RWPE1 (cell line): Measurements from ENCODE around the gene SHC1.

Experiments used
- CTCF ChIA-PET: fragments of 350-600 bp; sonication (Branson Sonifier 250); formaldehyde crosslinking; extraction: SDS; loops from one replicate; lab custom pipeline; 2021; lab: Yijun Ruan, JAX
- POLR2A ChIA-PET: fragments of 400-600 bp; formaldehyde crosslinking; extraction: SDS; loops from one replicate; lab custom pipeline; 2020; ENCODE audit warnings: antibody characterized with exemption; ENCODE audit not compliant: low non-redundant PET; lab: Yijun Ruan, JAX
- DNase-seq: peaks from one replicate; pipeline ENCODE4 v3.0.0; 2012; ENCODE audit warnings: low spot score
- H3K27ac ChIP-seq: fragments of 450-650 bp; 2 replicates; pipeline ENCODE4 v1.5.1; 2017
- CTCF ChIP-seq: fragments of 450-650 bp; conservative IDR thresholded peaks from 2 replicates; pipeline ENCODE4 v1.5.1; 2017; ENCODE audit warnings: low read depth, mild to moderate bottlenecking

Gene SHC1

GRCh38 chr1:154964359-154964758, 6.2 kb downstream of the SHC1 start:
- POLR2A ChIA-PET, result interaction anchor here (1.4 kb wide), 1 partner anchor 19 kb away, joined by 4 read pairs; the partner anchor contains the start of gene FLAD1
- peak overlapping the region; percentile 100 for H3K27ac ChIP-seq
- TF ChIP-seq CTCF, result no peak
- no peak for DNase-seq
- CTCF ChIA-PET, result interaction anchor here (0.7 to 1.2 kb wide), 3 partner anchors 80 to 100 kb away, joined by 3 to 4 read pairs (median 3); no protein-coding TSS in a partner anchor

GRCh38 chr1:154963643-154964042, 6.9 kb downstream of the SHC1 start:
- POLR2A ChIA-PET, result no interaction called here
- TF ChIP-seq CTCF, result no peak
- CTCF ChIA-PET, result interaction anchor here (0.7 to 1.1 kb wide), 2 partner anchors 54 to 98 kb away, joined by 3 to 4 read pairs; no protein-coding TSS in a partner anchor
- H3K27ac ChIP-seq, result peak overlapping the region; percentile 100
- no peak for DNase-seq

- CTCF ChIA-PET, result interaction anchor here (0.6 to 1.2 kb wide), 2 partner anchors 32 to 388 kb away, joined by 3 read pairs; no protein-coding TSS in a partner anchor
- H3K27ac ChIP-seq, result peak overlapping the region; percentile 100
- no peak for TF ChIP-seq CTCF
- POLR2A ChIA-PET, result interaction anchor here (2.4 kb wide), 1 partner anchor 9 kb away, joined by 24 read pairs; the partner anchor contains the start of gene SHC1
- no peak for DNase-seq
These were observed 7.7 kb downstream of the SHC1 start for GRCh38 chr1:154962795-154963330.

GRCh38 chr1:154962156-154962749, 8.3 kb downstream of the SHC1 start:
- no peak for TF ChIP-seq CTCF
- peak overlapping the region; percentile 100 for H3K27ac ChIP-seq
- ChIA-PET CTCF (interaction anchor here (0.6 to 2.0 kb wide), 4 partner anchors 19 to 388 kb away, joined by 3 to 8 read pairs (median 4); no protein-coding TSS in a partner anchor), POLR2A (interaction anchor here (0.6 to 2.4 kb wide), 2 partner anchors 9 to 328 kb away, joined by 3 to 24 read pairs; partner anchors contain the start of gene SHC1)
- DNase-seq, result no peak

- peak within 1 kb of the TSS; percentile 100 for H3K27ac ChIP-seq
- no peak for DNase-seq
- ChIA-PET CTCF (interaction anchor here (0.5 to 2.0 kb wide), 7 partner anchors 18 to 716 kb away, joined by 3 to 8 read pairs (median 4); no protein-coding TSS in a partner anchor), POLR2A (interaction anchor here (0.6 to 2.4 kb wide), 4 partner anchors 10 to 328 kb away, joined by 3 to 24 read pairs (median 3); partner anchors contain the start of gene SHC1)
- peak; percentile 77 for TF ChIP-seq CTCF
These were observed 9.1 kb downstream of the SHC1 start, which contains the start of gene PYGO2 for GRCh38 chr1:154961207-154962155. TSS of gene PYGO2 (minus strand) at chr1:154961782. CDS start at chr1:154961576, 206 bp downstream.
